Breast epithelium (tissue), 3 donors: ENCODE data around the gene CDKN3.

Experiments used
- CTCF ChIP-seq, 3 donors: fragments of 450-650 bp; IDR thresholded peaks; one replicate each; pipeline ENCODE4 v1.5.1; 2016 to 2017; ENCODE audit warnings: antibody characterized with exemption in 3 of 3, mild to moderate bottlenecking in 3 of 3, moderate library complexity in 3 of 3
- POLR2A ChIP-seq: fragments of 450-650 bp; IDR thresholded peaks from one replicate; pipeline ENCODE4 v1.6.1; 2016; ENCODE audit warnings: antibody characterized with exemption, mild to moderate bottlenecking, moderate library complexity

GRCh38 chr14:54451121-54451601 is 54.4 kb downstream of the CDKN3 start:
- TF ChIP-seq CTCF (IDR thresholded peaks at IDR 0.05) (no peak), POLR2A (no peak)
